Skin epidermis (tissue), 12 donors: Measurements from ENCODE around the gene TACC2.

Experiments
- H3K27ac ChIP-seq, 21 experiments: fragments of 200-600 bp; sonication (generic) in 11 of 21; one replicate each; pipeline ENCODE4 v1.5.0; 2020; ENCODE audit warnings: mild to moderate bottlenecking in 3 of 21, inconsistent platforms in 2 of 21, moderate library complexity in 2 of 21
- H3K4me3 ChIP-seq, 7 experiments: fragments of 200-600 bp; sonication (generic) in 2 of 7; one replicate each; pipeline ENCODE4 v1.5.0; 2020; ENCODE audit warnings: inconsistent platforms in 2 of 7, mild to moderate bottlenecking in 2 of 7, moderate library complexity in 1 of 7

TACC2 gene

GRCh38 chr10:122230222-122230621, 241.3 kb downstream of the TACC2 start:
- Histone ChIP-seq H3K4me3 (no peak overlapping the region), H3K27ac (no peak overlapping the region)

- no peak overlapping the region for H3K4me3 ChIP-seq
Measured at GRCh38 chr10:122232769-122233168, 243.8 kb downstream of the TACC2 start.

GRCh38 chr10:122233857-122234348, 244.9 kb downstream of the TACC2 start:
- H3K27ac ChIP-seq: no peak overlapping the region
- H3K4me3 ChIP-seq: no peak overlapping the region

More at GRCh38 chr10:122232769-122233168, 243.8 kb downstream of the TACC2 start:
- no peak overlapping the region for H3K27ac ChIP-seq

- H3K27ac ChIP-seq: no peak overlapping the region
Measured at GRCh38 chr10:122234416-122234815, 245.5 kb downstream of the TACC2 start.

DNA sequence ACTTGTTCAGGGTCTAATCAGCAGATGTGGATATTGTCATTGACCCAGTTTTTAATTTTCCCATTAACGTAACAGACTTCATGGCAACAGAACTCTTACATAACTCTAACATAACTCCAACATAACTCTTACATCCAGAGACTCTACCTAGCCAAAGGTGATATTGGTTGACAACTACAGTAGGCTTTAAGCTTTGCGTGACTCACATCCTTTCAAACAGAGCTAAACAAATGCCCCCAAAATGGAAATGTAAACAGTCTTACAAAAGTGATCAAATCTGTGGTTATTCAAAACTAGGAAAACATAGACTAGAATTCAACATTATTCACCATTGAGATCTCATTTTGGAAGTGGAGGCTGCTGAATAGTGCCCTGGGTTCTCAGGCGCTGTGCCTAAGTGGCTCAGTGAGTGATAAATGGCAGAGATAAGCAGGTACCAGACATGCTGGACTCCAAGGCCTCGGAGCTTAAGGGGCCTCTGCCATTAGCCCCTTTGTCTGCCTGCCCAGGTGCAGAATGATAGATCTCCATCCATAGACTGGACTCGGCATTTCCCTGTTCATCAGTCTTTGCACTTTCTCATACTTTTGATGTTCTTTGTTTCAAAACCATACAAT, 247.8 kb downstream of the TACC2 start:
- Histone ChIP-seq H3K27ac (no peak overlapping the region), H3K4me3 (no peak overlapping the region)

More at GRCh38 chr10:122234416-122234815, 245.5 kb downstream of the TACC2 start:
- H3K4me3 ChIP-seq: no peak overlapping the region

- no peak overlapping the region for H3K4me3 ChIP-seq
- no peak overlapping the region for H3K27ac ChIP-seq
Measured at GRCh38 chr10:122237331-122237990, 248.5 kb downstream of the TACC2 start.

DNA sequence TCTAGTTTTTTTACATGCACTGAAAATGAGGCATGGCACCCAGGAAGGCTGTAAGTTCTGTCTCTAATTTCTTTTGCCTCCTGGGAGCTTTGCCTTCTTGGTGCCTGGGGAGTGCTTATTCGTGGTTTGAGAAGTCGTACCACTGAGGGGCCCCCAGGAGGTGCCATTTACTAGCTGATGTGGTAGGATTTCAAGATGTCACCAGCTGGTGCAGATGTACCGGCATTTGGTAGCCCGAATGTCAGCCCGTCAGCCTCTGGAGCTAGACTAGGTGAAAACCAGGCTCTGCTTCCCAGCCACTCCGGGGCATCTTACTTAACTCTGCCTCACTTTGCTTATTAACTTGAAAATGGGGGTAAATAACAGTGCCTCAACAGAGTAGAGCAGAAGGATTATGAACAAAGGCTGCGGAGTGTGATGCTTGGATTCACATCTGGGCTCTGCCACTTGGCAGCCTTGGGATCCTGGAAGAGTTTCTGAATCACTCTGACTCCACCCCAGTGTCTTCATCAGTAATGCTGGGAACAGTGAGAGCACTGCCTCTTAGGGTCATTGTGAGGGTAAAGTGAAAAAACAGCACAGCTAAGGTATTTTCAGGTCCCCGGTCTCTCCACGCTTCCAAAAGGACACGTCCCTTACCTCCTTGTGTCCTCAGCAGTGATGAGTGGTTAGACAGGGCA, 250.8 kb downstream of the TACC2 start:
- Histone ChIP-seq H3K27ac (peak overlapping the region in 1 of 21 experiments; percentile 43), H3K4me3 (no peak overlapping the region)

GRCh38 chr10:122240401-122240800, 251.4 kb downstream of the TACC2 start:
- Histone ChIP-seq H3K4me3 (no peak overlapping the region), H3K27ac (peak overlapping the region in 1 of 21 experiments; percentile 43)

GRCh38 chr10:122241836-122242235, 252.9 kb downstream of the TACC2 start:
- H3K27ac ChIP-seq: no peak overlapping the region
- no peak overlapping the region for H3K4me3 ChIP-seq

DNA sequence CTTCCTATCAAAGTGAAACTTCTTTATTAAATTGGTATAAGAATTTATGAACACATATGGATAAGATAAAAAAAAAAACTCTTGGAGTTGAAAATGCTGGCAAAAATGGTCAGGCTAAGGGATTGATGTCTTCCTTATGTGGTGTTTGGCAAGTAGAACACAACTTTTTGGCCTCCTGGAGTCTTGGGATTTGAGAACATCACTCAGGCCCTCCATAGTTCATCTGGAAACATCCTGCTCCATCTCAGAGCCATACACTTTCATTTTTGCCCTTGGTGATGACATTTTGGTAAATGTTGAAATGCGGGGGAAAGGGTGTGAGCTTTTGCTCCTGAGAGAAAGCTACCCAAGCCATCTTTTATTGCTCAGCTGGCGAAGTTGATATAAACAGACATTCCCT, 254.6 kb downstream of the TACC2 start:
- Histone ChIP-seq H3K27ac (peak overlapping the region in 2 of 21 experiments; percentile 45 to 49), H3K4me3 (no peak overlapping the region)

DNA sequence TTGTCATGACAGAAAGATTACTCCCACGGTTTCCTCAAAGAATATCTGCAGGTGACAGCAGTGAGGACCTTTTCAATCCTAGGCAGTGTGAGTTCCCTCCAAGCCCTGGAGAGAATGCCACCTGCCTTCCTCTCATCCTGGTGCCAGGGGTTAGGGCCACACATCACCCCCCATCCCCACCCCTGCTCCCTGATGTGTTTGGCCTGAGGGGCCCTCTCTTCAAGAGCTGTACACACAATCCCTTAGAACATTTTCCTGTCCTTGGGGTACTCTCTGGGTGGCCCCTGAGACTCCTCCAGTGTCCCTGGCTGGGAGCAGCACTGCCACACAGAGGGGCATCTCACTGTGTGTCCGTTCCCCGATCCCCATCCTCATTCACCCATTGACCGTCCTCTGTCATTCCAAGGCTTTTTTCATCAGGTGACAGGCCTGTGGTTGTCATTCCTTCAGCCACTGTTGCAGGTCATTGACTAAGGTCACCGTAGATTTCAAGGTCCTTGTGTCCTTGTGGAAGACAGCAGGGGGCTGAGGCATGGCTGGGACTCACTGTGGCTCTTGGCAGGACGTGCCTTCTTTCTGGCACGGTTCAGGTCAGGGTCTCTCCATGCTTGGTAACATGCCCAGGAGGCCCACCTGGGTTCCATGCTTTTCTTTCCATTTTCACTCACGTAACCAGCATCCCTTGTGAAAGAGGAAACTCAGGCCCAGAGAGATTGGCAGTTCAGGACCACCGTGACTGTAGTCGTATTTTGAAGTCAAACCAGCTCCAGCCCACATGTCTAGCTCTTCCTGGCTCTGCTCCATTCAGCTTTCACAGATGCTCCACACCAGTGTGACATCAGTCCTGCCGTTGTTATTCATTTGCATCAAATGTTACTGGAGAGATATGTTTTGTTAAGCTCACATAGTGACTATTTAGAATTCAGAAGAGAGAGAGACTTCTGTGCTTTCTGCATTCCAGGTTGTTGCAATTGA, 255.3 kb downstream of the TACC2 start:
- H3K4me3 ChIP-seq: no peak overlapping the region
- H3K27ac ChIP-seq: peak overlapping the region in 2 of 21 experiments; percentile 45 to 49

- Histone ChIP-seq H3K27ac (no peak overlapping the region), H3K4me3 (no peak overlapping the region)
Measured at GRCh38 chr10:122245136-122245535, 256.2 kb downstream of the TACC2 start.

DNA sequence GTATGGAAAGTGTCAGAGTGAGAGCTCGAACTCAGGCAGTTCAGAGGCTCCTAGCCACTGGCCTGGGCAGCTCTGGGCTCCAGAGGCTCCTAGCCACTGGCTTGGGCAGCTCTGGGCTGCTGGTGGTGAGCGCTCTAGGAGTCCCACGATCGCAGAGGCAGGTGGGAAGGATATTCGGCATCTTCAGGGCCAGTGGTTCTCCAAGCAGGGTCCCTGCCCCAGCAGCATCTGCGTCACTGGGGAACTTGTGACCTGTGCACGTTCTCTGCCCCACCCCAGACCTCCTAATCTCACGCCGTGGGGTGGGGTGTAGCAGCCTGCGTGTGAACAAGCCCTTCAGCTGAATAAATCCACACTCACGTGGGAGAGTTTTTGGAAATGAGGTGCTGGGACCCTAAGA, 256.9 kb downstream of the TACC2 start:
- H3K4me3 ChIP-seq: no peak overlapping the region
- H3K27ac ChIP-seq: no peak overlapping the region

DNA sequence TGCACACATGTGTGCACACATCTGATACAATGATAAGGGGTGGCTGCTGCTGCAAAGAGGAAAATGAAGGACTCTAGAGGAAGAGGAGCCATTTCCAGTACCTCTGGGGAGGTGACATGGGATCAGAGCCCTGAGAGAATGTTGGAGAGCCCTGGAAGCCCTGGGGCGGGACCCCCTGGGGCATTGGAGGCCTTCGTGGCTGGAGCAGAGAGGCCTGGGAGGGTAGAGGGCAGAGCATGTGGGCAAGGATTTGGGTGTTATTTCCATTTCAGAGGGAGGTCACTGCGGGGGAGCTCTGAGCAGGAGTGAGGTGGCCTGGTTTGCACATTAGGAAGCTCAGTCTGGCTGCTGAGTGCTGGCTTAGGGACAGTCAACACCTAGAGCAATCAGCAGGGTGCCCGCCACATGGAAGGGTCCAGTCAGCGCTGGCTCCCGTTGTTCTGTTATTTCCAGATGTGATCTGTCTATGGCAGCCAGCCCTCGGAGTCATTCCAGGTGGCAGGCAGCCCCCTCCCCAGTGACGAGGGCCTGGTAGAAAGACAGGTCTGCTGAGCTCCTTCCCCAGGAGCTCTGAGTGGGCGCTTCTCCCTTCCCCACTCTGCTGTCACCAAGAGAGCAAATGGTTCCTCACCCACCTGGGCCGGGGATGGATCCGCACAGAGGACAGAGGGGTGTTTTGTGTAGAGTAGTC, 258.0 kb downstream of the TACC2 start:
- H3K4me3 ChIP-seq: no peak overlapping the region
- H3K27ac ChIP-seq: no peak overlapping the region

DNA sequence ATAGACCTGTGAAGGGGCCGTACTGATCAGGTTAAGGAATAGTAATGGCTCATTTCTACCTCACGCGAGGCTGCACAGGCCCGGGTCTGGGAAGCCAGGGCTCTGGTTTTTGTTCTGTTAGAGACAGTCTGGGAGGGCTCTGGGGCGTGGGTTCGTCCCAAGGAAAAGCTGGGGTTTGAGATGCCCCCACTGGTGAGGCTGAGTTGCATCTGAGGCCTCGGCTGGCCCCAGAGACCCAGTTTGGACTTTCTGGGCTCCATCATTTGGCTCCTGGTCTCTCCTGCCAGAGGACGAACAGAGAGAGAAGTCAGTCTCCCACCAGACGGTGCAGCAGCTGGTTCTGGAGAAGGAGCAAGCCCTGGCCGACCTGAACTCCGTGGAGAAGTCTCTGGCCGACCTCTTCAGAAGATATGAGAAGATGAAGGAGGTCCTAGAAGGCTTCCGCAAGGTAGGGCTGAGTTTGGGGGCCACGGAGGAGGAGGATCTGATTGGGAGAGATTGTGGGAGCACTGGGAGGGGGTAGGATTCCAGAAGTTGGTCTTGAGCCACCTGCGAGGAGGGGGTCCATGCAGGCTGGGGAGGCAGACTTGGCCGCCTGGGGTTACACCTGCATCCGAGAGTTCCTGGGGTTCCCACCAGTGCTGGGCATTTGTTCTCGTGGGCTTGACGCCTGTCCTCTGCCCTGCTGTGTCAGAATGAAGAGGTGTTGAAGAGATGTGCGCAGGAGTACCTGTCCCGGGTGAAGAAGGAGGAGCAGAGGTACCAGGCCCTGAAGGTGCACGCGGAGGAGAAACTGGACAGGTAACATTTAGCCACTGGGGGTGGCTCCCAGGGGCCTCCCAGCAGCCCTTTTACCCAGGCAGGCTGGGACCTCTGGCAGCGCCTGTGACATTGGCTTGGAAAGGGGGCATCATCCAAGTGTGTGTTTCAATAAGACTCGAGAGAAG, 259.7 kb downstream of the TACC2 start:
- Histone ChIP-seq H3K27ac (no peak overlapping the region), H3K4me3 (no peak overlapping the region)

DNA sequence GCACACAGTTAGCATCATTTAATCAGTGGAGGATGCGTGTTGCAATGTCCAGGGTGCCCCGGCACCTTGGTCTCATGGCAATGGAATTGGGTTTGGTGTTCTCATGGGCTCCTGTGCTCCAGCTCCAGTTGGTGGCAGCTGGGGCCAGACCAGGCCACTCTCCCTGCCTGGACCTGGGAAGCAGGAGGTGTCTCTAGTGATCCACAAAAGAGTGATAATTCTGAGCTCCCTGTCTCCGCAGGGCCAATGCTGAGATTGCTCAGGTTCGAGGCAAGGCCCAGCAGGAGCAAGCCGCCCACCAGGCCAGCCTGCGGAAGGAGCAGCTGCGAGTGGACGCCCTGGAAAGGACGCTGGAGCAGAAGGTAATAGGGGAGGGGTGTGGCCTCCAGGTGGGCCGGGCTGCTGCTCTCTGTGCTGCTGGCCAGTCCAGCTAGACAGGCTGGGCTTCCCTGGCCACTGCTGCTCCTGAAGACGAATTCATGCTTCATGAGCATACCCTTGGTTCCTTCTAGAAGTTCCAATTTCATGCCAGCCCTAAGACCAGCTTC, 260.4 kb downstream of the TACC2 start:
- no peak overlapping the region for H3K4me3 ChIP-seq
- no peak overlapping the region for H3K27ac ChIP-seq

GRCh38 chr10:122249991-122250750, 261.2 kb downstream of the TACC2 start:
- Histone ChIP-seq H3K4me3 (no peak overlapping the region), H3K27ac (no peak overlapping the region)
